Measurements from ENCODE around the gene SMU1.

DNA sequence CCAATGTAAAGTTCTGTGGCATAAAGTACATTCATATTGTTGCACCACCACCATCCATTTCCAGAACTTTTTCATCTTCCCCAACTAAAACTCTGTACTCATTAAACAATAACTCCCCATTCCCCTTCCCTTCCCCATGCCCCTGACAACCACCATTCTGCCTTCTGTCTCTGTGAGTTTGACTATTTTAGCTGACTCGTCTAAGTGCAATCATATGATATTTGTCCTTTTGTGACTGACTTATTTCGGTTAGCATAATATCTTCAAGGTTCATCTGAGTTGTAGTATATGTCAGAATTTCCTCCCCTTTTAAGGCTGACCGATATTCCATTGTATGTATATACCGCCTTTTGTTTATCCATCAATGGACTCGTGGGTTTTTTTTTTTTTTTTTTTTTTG is 29.0 kb upstream of the SMU1 start:
- TF ChIP-seq SP1 (IDR thresholded peaks at IDR 0.05) (no peak), HDGF (IDR thresholded peaks at IDR 0.05; ENCODE audit: borderline replicate concordance) (no peak), FOXK2 (IDR thresholded peaks at IDR 0.05) (no peak), NFRKB (IDR thresholded peaks at IDR 0.05) (no peak), CTBP1 (IDR thresholded peaks at IDR 0.05; ENCODE audit: borderline replicate concordance) (no peak), ARNT (IDR thresholded peaks at IDR 0.05) (no peak), FOXA1 (IDR thresholded peaks at IDR 0.05) (no peak), TARDBP (IDR thresholded peaks at IDR 0.05) (no peak), BHLHE40 (IDR thresholded peaks at IDR 0.05; ENCODE audit: borderline replicate concordance) (no peak), ELF4 (IDR thresholded peaks at IDR 0.05) (no peak), FOXM1 (IDR thresholded peaks at IDR 0.05; ENCODE audit: borderline replicate concordance) (no peak), L3MBTL2 (conservative IDR thresholded peaks at IDR 0.05) (no peak)

Measured in HEK293T (cell line).